NCI-H2107 (cell line): ENCODE measurements around the gene AACS.
"Not testable (repeated sequence)": the region's sequence is repeated elsewhere in the genome, so short reads cannot be mapped to it uniquely, and the experiment has no call there.

Source experiments
- DNase-seq: peaks from one replicate; lab custom pipeline; 2025; lab: John Stamatoyannopoulos, UW

AACS gene

GRCh38 chr12:125092108-125092871 is 27.1 kb downstream of the AACS start:
- no peak for DNase-seq

DNA sequence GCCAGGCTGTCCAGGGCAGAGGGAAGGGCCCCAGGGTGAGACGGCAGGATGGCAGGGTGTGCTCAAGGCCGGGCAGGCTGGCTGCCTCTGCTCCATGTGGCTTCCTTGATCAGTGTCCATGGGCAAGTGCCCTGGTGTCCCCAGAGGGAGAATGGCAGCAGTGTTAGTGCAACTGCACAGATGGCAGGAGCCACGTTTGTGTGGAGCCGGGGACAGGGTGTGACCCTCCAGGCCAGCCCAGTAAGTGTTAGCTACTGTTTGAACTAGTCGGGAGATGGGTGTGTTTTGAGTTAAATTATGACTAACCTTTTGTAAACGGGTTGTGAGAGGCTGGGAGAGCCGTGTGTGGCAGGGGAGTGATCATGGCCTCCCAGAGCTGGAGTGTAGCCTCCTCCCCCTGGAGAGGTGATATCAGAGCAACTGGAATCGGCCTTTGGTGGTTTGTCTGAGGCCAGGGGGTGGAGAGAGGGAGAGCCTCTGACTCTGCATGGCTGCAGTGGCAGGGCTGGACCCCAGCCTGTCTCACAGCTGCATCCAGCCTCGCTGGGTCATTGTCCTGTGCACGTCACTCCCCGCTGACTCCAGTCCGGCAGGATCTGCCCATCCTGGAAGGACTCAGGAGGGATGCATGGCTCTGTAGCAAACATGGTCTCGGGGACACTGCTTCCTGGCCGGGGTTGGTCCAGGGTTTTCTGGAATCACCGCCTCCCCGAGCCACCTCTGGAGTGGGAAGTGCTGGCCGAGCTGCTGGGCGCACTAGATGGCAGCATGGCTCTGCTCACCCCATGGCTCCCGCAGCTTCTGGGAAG is 27.8 kb downstream of the AACS start:
- no peak for DNase-seq

DNA sequence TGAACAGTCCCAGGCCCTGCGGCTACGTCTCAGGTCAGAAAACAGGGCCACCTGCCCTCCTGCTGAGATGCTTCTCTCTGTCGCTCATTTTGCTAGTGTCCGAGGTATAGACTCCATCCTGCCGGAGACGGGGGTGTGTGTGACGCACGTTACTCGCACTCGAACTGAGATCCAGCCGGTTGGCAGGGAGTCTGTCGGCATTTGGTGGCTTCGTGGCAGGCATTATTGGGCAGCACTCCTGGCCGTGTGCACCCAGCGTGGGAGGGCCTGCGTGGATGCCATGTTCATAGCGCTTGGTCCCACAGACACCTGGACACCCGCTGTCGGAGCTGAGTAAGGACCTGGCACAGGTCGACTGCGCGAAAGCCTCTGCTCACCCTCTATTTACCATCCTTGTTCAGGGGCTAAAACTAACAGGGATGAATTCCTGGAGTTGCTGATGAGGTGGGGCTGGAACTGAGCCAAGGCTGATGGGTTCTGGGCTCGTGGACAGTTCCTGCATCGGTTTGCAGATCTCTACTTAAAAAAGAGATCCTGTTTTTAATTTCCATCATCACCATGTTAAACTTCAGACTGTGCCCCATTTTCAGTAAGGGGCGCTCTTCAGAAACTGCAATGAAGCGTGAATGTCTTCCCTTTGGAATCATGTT is 28.6 kb downstream of the AACS start:
- no peak for DNase-seq

GRCh38 chr12:125096894-125097293 is 31.7 kb downstream of the AACS start:
- no peak for DNase-seq

GRCh38 chr12:125097427-125097826 is 32.2 kb downstream of the AACS start:
- no peak for DNase-seq

DNA sequence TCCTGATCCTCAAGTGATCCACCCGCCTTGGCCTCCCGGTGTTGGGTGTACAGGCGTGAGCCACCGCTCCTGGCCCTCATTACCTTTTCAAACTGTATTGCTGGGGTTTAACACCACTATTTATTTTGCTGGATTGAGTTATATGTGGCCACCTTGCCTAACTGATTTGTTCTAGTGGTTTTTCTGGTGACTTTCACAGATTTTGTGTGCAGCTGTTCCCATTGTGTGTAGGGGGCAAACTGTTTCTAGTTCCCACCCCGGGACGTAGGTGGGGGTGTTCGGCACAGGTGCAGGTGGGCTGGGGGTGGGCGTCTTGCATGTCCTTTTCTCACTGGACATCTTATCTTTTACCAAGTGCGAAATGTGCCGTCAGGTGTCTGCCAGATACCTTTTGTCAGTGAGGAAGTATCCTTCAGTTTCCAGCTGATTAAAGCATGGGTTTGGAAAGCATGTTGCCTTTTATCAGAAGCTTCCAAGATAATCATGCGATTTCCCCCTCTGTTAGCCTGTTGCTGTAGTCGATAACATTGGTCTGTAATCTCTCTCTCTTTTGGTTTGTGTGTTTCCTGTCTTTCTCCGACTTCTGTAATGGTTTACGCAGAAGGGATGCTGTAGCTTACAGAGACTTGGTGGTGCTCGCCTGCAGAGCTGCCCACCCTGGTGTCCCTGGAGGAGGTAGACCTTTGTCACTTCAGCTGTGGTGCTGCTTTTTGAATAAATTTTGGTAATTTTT is 33.6 kb downstream of the AACS start:
- DNase-seq = no peak

DNA sequence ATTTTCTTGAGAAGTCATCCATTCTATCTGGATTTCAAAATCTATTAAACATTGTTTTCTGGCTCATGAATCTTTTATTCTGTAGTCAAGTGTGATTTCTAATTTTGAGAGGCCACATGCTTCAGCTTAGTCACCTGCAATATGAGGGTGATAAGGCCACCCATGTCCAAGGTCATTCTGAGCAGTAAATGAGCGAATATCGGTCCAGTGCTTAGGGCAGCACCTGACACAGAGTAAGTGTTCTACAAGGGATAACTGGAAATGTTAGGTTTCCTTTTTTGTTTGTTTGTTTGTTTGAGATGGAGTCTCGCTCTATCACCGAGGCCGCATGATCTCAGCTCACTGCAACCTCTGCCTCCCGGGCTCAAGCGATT is 34.2 kb downstream of the AACS start:
- no peak for DNase-seq

GRCh38 chr12:125100551-125101434 is 35.6 kb downstream of the AACS start:
- no peak for DNase-seq

- no peak for DNase-seq
Observed at GRCh38 chr12:125104982-125105381, 39.7 kb downstream of the AACS start.

DNA sequence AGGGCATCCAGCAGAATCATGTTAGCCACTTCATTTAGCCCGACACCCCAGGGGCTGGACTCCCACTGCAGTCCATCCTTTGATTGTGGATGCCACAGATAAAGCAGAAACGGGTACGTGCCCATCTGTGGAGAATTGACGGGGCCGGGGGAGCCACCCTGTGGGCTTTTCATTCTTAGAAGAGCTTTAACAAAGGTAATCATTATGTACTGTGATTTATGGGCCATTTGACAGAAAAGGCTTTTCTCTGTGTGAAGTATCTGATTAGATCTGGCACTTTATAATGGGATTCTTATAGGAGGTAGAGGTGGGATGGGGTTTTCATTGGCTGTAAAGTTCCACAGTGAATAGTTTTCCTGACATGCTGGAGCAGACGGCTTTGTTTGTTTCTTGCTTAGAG is 40.4 kb downstream of the AACS start:
- DNase-seq = no peak

- DNase-seq = no peak
Observed at GRCh38 chr12:125110641-125111360, 45.6 kb downstream of the AACS start.

DNA sequence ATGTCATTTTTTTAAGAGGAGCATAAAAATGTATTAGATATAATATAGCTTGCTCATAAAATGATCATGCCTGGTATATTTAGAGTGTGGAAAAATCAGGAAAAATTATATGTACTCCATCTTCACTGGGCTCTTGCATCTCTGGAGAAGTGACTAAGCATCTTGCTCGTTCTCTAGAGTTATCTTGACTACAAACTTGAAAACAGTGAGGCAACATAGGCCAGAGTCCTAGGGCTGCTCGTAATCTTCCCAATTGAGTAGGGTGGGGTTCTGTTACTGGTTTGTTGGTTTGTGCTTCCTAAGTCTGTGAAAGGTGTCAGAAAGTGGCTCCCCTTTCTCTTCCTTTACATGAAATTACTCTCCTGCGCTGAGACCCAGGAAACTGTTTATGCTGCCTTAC is 46.2 kb downstream of the AACS start:
- DNase-seq = no peak

DNA sequence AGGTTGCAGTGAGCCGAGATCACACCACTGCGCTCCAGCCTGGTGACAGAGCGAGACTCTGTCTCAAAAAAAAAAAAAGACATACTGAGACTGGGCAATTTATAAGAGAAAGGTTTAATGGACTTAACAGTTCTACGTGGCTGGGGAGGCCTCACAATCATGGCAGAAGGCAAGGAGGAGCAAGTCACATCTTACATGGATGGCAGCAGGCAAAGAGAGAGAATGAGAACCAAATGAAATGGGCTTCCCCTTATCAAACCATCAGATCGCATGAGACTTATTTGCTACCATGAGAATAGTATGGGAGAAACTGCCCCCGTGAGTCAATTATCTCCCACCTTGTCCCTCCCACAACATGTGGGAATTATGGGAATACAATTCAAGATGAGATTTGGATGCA is 47.4 kb downstream of the AACS start:
- DNase-seq = not testable (repeated sequence)

DNA sequence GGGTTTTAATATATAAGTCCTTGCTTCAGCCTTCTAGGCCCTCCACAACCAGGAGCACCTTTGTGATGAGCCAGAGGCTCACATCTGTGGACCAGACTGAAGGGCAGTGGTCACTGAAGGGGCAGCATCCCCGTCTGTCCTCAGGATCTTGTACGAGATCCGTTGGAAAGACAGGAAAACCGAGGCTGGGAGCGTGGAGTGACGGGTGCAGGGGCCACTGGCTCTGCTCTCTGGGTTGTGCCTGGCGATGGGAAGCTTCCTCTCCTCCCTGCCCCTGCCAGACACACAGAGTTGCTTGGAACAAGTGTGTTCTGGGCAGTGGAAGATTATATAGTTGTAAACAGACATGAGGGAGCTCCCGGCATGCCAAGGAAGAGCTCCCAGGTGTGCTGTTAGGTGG is 48.0 kb downstream of the AACS start:
- no peak for DNase-seq

DNA sequence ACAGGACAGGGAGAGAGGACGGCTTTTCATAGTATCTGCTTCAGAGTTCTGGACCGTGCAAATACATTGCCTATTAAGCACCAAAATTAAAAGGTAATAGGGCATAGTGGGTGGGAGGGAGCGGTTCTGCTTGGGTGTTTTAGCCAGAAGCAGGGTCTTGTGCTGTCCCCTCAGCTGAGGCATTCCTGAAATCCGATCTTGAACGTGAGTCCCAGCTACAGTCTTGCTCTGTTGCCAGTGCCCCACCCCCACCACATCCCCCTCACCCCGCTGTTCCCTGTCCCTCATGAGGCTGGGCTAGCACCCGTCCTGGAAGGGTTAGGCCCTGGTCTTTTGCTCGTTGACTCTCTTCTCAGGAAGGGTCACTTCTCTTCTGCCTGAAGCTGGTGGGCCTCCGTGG is 48.6 kb downstream of the AACS start:
- no peak for DNase-seq

DNA sequence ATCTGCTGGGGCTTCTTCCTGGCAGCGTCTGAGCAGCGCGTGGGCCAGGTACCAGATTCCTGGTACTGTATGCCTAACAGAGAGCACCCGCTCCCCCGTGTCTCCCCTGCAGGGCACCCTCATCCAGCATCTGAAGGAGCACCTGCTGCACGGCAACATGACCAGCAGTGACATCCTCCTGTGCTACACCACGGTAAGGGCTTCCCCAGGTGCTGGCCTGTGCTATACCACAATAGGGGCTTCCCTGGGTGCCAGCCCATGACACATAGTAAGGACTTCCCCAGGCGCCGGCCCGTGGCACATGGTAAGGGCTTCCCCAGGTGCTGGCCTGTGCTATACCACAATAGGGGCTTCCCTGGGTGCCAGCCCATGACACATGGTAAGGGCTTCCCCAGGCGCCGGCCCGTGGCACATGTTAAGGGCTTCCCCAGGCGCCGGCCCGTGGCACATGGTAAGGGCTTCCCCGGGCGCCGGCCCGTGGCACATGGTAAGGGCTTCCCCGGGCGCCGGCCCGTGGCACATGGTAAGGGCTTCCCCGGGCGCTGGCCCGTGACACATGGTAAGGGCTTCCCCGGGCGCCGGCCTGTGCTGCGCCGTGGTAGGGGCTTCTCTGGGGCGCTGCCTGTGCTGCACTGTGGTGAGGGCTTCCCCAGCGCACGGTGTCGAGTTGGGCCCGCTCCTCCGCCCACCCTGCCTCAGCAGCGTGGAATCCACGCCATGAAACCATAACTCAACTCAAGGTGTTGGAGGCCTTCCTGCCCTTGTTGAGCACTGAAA is 49.3 kb downstream of the AACS start:
- DNase-seq = no peak

- DNase-seq = no peak
Observed at GRCh38 chr12:125120566-125120965, 55.3 kb downstream of the AACS start.

DNA sequence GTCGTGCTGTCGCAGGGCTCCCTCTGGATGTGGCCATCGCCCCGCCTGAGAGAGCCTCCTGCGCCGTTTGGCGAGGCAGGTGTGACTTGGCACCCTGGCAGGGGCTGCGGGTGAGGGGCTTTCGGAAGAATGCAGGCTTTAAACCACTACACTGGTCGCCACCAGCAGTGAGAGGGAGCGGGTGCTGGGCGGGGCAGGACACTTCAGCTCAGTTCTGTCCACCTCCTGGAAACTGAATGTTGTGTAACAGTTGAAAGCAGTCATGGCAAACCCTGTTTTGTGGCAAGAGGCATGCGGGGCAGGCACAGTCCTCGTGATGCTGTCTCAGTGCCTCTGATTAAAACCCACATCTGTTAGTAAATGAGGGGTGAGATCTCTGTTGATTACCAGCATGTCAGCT is 55.9 kb downstream of the AACS start:
- DNase-seq = no peak

- no peak for DNase-seq
Observed at GRCh38 chr12:125122668-125123067, 57.4 kb downstream of the AACS start.
